HG03558 (cell line): Measurements from ENCODE around the gene BAG3.
"Not testable (repeated sequence)": the region's sequence is repeated elsewhere in the genome, so short reads cannot be mapped to it uniquely, and the experiment has no call there.

Experiments used
- ATAC-seq: cut with Tn5 transposase; IDR thresholded peaks from one replicate; pipeline ENCODE4 v1.9.1; 2021; ENCODE audit warnings: moderate number of reproducible peaks; ENCODE audit not compliant: unreplicated experiment; ENCODE audit errors: extremely low read depth

The BAG3 gene

DNA sequence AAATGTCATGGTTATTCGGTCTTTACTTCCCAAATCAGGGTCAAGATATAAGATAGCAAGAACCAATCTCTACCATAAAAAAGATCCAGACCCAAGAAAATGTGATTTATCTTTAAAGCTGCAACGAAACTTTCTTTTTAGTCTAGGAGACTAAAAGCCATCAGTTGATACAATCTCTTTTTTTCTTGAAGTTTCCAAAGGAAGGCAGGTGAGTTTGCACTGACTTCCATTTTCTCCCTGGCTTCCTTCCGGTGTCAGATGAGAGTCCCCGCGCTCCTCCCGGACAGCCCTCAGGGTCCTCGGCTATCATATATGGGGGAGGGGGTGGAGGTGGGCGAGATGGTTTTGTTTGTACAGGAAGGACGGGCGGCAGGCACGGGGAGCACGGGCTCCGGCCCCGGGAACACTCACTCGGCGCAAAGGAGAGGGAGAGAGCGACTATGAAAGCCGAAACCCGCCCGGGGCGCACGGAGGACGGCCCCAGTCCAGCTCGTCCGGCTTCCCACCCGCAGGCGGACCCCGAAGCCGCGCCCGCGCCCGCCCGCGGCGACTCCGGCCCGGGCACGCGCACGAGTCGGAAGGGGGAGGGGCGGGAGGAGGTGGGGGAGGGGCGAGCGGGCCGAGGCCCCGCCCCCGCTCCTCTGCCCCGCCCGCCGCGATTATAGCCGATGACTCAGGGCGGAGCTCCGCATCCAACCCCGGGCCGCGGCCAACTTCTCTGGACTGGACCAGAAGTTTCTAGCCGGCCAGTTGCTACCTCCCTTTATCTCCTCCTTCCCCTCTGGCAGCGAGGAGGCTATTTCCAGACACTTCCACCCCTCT lies at the start of gene BAG3:
Gene BAG3, plus strand, starts transcription at position 689 of the 822 bp plus-strand sequence. CDS start 296 bp downstream, outside the sequence.
- no peak for ATAC-seq

DNA sequence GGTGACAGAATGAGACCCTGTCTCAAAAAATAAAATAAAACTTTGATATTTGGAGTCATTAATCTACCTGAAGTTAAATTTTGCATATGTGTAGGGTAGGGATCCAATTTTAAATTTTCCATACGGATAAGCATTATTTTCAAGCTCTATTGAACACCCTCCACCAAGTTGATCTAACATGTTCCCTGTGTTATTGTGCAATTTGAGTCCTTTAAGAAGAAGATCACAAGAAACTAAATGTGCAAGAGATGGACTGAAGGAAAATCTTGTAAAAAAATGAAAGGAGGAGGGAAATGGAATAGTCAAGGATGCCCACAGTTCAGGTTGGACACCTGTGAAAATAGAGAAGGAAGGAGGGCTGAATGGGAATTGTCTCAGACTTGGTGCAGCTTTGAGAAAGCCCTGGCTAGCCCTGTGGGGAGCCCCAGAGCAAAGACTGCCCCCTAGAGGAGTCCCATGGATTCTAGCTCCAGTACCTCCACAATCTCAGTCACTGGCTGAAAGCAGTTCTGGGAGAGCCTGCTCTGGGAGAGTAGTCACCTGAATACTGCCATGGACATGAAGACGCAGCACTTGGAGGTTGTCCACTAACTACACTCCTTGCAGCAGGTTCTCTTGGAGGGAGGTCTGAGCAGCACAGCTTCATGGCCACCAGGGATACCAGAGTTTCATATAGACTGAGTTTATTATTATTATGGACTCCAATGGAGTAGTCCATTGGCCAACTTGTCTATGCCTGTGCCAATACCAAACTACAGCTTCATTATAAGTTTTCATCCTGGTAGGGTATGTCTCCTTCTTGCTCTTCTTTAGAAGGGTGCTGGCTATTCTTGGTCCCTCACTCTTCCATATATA lies 48.7 kb upstream of the BAG3 start:
- ATAC-seq: no peak

DNA sequence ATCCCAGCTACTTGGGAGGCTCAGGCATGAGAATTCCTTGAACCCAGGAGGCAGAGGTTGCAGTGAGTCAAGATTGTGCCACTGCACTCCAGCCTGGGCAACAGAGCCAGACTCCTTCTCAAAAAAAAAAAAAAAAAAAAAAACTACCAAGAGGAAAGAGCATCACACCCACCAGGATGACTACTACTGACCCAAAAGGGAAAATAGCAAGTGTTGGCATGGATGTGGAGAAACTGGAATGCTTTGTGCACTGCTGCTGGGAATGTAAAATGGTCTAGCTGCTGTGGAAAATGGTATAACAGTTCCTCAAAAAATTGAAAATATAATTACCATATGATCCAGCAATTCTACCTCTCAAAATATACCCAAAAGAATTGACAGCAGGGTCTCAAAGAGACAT lies 46.7 kb upstream of the BAG3 start:
- ATAC-seq: no peak

DNA sequence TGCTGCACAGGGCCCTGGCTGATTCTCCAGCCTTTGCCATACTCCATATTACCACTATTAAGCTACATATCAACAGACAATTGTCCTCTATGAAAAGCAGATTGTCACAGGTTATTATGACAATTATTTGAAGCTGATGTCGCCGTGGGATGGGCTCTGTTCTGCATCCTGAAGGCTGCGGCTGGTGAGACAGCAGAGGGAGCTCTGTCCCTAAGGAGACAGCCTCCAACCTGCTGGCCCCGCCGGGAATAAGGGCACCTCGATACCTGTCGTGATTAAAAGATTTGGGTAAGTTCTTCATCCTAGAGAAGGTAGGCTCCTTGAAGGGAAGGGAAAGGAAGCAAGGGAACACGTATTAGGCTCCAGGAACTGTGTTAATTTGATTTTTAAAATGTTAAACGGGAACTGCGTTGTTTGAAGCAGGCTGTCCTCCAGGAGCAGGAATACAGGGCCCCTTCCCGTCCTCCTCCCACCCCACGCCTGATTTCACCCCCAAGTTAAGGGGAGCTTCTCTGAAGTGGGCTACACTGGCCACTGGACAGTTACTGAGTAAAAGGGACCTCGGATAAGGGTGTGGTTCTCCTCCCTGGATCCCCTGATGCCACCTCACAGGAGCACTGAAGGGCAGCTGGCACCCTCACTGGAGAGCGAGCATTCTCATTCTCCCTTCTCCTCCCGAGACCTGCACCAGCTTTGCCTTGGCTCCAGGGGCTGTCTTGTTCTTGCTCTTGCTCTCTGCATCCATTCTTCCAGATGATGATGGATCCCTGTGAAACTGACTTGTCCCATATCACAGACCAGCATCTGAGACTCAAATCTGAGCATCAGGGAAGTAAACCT lies 42.6 kb upstream of the BAG3 start:
- no peak for ATAC-seq

DNA sequence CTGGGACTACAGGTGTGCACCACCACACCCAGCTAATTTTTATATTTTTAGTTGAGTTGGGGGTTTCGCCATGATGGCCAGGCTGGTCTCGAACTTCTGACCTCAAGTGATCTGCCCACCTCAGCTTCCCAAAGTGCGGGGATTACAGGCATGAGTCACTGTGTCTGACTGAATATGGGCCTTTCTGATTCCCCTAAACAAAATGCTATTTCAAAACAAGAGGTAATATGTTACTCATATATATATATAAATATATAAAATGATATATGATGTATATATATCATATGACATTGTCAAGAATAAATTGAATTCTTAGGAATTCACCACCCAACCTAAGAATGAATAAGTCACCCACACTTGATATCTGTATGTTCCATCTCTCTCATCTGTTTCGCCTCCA lies 41.7 kb upstream of the BAG3 start:
- ATAC-seq: no peak

DNA sequence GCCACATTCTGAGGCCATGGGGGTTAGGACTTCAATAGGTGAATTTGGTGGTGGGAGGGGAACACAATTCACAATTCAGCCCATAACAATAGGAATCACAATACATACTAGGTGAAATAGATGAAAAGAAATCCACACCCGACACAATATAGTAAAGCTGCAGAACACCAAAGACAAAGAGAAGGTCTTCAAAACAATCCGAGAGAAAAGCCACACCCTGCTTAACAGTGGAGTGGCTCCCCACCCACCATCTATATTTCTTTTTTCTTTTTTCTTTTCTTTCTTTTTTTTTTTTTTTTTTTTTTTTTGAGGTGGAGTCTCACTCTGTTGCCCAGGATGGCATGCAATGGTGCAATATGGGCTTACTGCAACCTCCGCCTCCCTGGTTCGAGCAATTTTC lies 39.7 kb upstream of the BAG3 start:
- no peak for ATAC-seq

DNA sequence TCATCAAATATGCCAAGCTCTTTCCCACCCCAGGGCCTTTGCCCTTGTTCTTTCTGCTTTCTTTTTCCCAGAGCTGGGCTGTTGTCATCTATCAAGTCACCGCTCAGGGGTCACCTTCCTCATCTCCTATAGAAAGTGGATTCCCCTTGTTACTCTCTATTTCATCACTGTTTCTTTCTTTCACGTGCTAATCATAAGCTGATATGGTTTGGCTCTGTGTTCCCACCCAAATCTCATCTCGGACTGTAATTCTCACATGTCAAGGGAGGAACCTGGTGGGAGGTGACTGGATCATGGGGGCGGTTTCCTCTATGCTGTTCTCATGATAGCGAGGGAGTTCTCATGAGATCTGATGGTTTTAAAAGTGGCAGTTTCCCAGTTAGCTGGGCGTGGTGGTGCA lies 37.4 kb upstream of the BAG3 start:
- no peak for ATAC-seq

DNA sequence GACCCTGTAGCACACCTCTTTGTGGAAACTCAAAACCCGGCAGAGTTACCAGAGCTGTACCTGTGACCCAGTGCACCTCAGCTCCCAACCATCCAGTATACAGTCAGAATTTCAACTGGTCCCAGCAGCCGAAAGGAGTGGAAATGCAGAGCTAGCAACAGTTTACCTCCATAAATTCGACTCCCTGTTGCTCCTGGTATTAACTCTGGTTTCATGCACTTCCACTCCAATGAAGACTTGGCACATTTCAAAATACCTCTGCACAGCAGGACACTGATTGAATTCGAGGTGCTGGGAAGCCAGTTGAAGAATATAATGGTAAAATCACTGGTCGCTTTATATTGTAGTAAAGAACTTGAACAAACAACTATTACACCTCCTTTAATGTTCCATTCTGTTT lies 36.5 kb upstream of the BAG3 start:
- ATAC-seq: no peak

DNA sequence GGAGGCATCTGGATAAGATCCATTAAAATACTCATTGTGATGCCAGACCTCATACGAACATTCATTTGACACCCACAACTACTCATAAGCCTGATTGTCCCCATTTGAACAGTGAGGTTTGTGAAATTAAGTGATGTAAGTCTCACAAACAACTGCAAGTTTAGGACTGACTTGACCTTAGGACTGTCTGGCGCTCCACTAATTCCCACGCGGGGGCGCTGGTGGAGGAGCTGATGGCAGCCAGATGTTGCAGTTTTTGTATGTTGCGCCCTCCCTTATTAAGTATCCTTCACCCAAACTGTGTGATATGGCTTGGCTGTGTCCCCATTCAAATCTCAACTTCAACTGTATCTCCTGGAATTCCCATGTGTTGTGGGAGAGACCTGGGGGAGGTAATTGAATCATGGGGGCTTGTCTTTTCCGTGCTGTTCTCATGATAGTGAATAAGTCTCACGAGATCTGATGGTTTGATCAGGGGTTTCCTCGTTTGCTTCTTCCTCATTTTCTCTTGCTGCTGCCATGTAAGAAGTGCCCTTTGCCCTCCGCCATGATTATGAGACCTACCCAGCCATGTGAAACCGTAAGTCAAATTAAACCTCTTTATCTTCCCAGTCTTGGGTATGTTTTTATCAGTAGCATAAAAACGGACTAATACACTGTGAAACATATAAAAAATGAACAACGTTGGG lies 34.2 kb upstream of the BAG3 start:
- no peak for ATAC-seq

DNA sequence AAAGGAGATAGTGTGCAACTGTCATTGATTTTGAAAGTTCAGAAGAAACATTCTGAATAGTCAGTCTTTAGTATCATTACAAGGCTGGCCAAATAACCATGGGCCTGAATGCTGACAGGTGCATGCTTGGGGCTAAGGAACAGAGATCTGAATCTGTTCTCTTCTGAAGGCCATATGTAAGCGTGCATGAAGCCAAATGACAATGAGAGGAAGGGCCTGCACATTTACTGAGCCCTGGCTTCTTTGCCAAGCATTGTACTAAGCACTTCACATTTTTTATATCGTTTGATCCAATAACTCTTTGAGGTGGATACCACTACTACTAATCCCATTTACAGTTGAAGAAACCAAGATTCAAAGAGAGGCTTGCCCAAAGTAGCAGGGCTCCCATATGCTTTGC lies 32.0 kb upstream of the BAG3 start:
- no peak for ATAC-seq

DNA sequence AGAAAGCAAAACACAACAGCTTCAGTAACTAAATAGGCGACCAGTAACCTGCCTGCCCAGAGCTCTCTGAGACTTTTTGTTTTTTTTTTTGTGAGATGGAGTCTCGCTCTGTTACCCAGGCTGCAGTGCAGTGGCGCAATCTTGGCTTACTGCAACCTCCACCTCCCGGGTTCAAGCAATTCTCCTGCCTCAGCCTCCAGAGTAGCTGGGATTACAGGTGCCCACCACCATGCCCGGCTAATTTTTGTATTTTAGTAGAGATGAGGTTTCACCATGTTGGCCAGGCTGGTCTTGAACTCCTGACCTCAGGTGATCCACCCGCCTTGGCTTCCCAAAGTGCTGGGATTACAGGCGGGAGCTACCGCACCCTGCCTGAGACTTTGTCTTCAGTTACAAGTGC lies 31.4 kb upstream of the BAG3 start:
- not testable (repeated sequence) for ATAC-seq

DNA sequence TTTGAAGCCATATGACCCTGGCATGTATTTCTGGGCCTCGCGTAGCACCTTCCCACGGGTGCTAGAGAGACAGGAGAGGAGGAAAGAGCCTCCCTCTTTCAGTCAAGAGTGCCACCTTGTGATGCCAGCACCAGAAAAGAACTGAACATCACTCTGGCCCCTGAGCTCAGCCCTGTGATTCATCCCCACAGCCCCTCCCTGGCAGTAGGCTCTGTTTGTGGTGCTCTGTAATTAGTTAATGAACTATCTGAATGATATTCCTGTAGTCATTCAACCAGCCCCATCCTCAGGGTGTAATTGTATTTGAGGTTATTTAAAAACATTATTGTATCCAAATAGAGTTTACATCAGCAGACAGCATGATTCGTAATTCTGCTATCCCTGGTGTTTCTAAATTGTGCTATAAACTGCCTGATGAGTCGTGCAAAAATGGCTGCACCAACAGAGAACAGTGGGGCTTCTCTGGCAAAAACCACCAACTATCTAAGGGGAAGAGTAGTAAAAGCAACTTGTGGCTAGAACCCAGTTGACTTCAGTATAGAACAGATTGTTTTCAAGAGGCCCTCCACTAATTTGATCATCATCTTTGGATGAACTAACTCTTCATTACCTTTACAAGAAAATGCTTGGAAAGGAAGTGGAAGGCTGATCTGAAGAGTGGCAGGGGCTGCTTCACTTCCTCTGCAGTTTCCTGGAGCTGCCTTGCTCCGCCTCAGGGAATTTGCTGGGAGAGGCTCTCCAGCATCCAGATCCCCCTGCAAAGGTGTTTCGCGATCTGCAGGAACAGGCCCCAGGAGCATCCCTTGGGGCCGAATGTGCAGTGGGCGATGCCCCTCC lies 30.7 kb upstream of the BAG3 start:
- no peak for ATAC-seq

DNA sequence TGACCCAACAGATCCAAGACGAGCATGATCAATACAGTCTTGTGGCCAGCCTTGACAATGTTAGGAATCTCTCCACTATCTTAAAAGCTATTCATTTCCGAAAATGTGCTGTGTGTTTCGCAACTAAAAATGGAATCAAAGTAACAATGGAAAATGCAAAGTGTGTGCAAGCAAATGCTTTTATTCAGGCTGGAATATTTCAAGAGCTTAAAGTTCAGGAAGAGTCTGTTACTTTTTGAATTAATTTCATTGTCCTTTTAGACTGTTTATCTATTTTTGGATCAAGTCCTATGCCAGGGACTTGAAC lies 30.1 kb upstream of the BAG3 start:
- no peak for ATAC-seq

DNA sequence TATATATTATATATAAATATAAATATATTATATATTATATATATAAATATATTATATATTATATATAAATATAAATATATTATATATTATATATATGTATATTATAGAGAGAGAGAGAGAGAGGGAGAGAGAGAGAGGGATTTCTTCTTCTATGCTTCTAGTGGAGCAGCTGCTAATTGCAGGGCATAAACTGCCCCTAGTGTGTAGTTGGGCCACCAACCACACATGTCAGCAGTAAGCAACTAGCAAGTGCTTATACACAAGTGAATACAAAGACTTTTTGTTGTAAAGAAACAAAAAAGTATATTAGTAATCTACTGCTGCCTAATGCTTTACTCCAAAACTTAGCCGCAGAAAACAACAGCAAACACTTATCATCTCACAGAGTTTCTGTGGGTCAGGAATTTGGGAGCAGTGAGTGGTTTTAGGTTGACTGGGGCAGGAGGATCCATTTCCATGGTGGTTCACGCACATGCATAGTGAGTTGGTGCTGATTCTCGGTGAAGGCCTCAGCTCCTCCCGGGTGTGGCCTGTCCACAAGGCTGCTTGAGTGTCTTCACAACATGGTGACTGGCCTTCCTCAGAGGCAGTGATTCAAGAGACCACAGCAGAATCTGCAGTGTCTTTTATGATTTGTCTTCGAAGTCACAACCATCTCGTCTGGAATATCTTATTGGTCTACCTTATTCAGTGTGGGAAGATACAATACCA lies 25.5 kb upstream of the BAG3 start:
- ATAC-seq: no peak

DNA sequence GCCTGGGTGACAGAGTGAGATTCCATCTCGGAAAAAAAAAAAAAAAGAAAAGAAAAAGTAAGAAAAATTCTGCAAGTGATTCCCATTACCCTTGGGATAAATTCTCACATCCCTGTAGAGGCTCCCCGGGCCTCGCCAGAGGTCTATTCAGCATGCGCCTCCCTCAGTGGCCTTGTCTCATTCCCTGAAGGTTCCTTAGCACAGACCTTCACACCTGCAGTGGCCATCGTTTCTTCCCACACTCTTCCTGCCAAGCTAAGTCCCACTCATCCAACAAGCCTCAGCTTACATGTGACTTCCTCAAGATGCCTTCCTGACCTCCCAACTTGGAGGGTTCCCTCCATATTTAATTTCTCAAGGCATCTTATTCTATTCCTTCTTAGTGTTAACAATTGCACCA lies 20.9 kb upstream of the BAG3 start:
- ATAC-seq: no peak

DNA sequence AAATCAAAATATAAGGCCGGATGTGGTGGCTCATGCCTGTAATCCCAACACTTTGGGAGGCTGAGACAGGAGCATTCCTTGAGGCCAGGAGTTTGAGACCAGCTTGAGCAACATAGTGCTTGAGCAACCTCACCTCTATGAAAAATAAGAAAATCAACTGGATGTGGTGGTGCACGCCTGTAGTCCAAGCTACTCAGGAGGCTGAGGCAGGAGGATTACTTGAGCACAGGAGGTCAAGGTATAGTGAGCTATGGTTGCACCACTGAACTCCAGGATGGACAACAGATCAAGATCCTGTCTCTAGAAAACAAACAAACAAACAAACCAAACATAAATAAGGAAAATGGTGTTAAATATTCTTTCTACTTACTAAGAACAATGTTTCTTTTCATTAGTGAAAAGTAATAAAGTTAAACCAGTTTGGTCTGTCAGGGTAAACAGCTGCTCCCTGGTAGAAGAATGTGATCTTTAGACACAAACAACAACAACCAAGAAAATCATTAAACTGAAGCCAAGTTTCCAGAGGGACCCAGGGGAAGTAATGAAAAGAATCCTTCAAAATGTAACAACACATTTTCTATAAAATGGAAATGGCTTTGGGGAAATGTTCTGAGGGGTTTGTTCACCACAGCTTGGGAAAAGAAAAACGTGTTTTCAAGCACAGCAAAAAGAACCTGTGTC lies 17.5 kb upstream of the BAG3 start:
- no peak for ATAC-seq

DNA sequence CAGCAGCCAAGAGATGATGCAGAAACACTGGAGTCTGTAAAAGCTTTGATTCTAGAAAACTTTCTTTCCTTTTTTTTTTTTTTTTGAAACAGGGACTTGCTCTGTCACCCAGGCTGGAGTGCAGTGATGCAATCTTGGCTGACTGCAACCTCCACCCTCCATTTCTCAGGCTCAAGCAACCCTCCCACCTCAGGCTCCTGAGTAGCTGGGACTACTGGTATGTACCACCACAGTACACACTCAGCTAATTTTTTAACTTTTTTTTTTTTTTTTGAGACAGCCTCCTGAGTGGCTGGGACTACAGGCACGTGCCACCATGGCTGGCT lies 17.0 kb upstream of the BAG3 start:
- no peak for ATAC-seq

DNA sequence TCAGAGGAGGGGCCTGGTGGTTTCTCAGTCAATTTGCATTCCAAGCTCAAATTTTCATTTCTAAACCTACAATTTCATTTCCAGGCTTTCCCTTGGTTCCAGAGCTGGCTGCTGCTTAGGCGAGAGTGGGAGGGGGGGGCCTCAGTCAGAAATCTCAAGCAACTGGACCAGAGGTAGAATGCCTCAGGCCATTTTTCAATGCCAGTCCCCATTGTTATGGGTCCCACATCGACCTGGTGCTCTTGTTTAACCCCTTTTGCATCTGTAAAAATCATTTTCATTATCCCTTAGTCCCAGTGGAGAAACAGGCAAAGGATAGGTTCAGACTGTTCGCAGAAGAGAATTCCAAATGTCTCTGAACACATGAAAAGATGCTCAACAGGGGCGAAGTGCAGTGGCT lies 13.5 kb upstream of the BAG3 start:
- no peak for ATAC-seq
